HepG2 (cell line): ENCODE measurements around the gene TCFL5. TPM values are rescaled to one million over a fixed set of nuclear protein-coding genes. Genes with fewer than 3 reads are reported as not detected.

Experiments
- PAXIP1 ChIP-seq: sonication (generic); formaldehyde crosslinking; conservative IDR thresholded peaks from 2 replicates; pipeline ENCODE4 v1.4.0; 2020; ENCODE audit warnings: mild to moderate bottlenecking, missing genetic modification reagents, moderate library complexity
- RBM22 ChIP-seq: fragments of 200-400 bp; formaldehyde crosslinking; optimal IDR thresholded peaks from 2 replicates; pipeline ENCODE3; 2017; ENCODE audit warnings: mild to moderate bottlenecking, low read length, moderate library complexity
- SCMH1 ChIP-seq: sonication (generic); formaldehyde crosslinking; IDR thresholded peaks from 2 replicates; pipeline ENCODE4 v1.9.0; 2021; ENCODE audit warnings: missing genetic modification reagents, mild to moderate bottlenecking, borderline replicate concordance
- ZNF18 ChIP-seq: sonication (generic); formaldehyde crosslinking; IDR thresholded peaks from 2 replicates; pipeline ENCODE4 v1.8.0; 2022; ENCODE audit warnings: mild to moderate bottlenecking, missing genetic modification reagents; ENCODE audit not compliant: insufficient replicate concordance
- ZNF260 ChIP-seq: sonication (generic); formaldehyde crosslinking; IDR thresholded peaks from 2 replicates; pipeline ENCODE4 v1.4.0; 2020; ENCODE audit warnings: missing genetic modification reagents, low read depth, mild to moderate bottlenecking, borderline replicate concordance
- ZNF281 ChIP-seq: sonication (generic); formaldehyde crosslinking; IDR thresholded peaks from 2 replicates; pipeline ENCODE4 v1.4.0; 2020; ENCODE audit warnings: missing genetic modification reagents, borderline replicate concordance
- polyA plus RNA-seq, 8 experiments: library from polyadenylated mRNA; depleted of rRNA in 3 of 8; stranded (reverse) in 7 of 8; unstranded in 1 of 8; fragments of >200 nt; fragmentation: Illumina TruSeq in 4 of 8; extraction: Trizol in 4 of 8; gene quantifications; 2 replicates each; pipeline versions ENCODE4 v1.2.1 to v1.2.3, GENCODE V29; 2011 to 2016; ENCODE audit warnings: low read depth in 4 of 8, missing spikeins in 1 of 8, mixed read lengths in 1 of 8; ENCODE audit not compliant: insufficient read depth in 1 of 8
- total RNA-seq, 5 experiments: library from RNA; depleted of rRNA; stranded (reverse); fragments of >200 nt; fragmentation: Illumina TruSeq; extraction: Trizol; gene quantifications; 2 replicates each; pipeline ENCODE4 v1.2.3, GENCODE V29; 2016; ENCODE audit warnings: low read depth in 1 of 5

Gene TCFL5
- total and polyA plus RNA-seq, 2 of the 13 experiments (the other 11 are each of a cell fraction or from before 2014, with no cell fraction given): 14.8 to 20.0 TPM

GRCh38 chr20:62895539-62895938, 33.9 kb upstream of the TCFL5 start (continued):
- TF ChIP-seq PAXIP1: no peak
- TF ChIP-seq ZNF260 (CRISPR knock-in tag): no peak
- no peak for TF ChIP-seq ZNF18 (CRISPR knock-in tag)
- peak; percentile 71 for TF ChIP-seq RBM22
- TF ChIP-seq ZNF281 (CRISPR knock-in tag): no peak
- no peak for TF ChIP-seq SCMH1 (CRISPR knock-in tag)
- TF ChIP-seq, all 625 proteins: peak for 4
